Measurements from ENCODE around the gene PP2D1.

- TF ChIP-seq CTCF (IDR thresholded peaks at IDR 0.05) (no peak), POLR2A (IDR thresholded peaks at IDR 0.05) (no peak)
These were observed 39.2 kb upstream of the PP2D1 start for GRCh38 chr3:20051123-20051806.

Measured in thyroid gland (tissue), 4 donors.